SU-DHL-6 (cell line): ENCODE data around the gene ZNF469.

ENCODE experiments used
- EZH2phosphoT487 ChIP-seq: fragments of 200-600 bp; sonication (generic), shearing (Covaris generic); conservative IDR thresholded peaks from 2 replicates; pipeline ENCODE4 v1.6.1; 2018; ENCODE audit warnings: mild to moderate bottlenecking, antibody characterized with exemption, low read length, moderate library complexity, mixed read lengths
- TF ChIP-seq, protein P1 (sequence below): fragments of 200-600 bp; sonication (generic); IDR thresholded peaks from one replicate; pipeline ENCODE4 v1.5.1; 2017; ENCODE audit warnings: antibody characterized with exemption, mild to moderate bottlenecking, low read length, moderate library complexity; ENCODE audit not compliant: insufficient read depth, poor library complexity, severe bottlenecking

DNA sequence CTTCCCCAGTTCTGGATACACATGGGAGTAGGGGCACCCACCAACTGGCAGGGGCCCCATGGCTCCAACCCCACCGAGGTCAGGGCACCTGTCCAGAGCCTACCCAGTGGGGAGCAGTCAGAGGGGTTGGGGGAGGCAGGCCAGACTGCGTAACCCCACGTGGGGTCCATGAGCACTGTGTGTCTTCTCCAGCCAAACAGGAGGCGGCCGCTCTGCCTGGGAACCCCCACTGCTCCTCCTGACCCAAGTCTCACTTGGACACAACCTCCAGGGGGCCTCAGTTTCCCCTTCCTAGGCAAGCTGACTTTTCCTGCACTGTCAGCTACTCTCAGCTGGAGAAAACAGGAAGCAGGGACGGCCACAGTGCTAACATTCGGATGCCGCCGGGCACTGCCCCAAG lies 7.5 kb downstream of the ZNF469 start:
- TF ChIP-seq, protein P1, sequence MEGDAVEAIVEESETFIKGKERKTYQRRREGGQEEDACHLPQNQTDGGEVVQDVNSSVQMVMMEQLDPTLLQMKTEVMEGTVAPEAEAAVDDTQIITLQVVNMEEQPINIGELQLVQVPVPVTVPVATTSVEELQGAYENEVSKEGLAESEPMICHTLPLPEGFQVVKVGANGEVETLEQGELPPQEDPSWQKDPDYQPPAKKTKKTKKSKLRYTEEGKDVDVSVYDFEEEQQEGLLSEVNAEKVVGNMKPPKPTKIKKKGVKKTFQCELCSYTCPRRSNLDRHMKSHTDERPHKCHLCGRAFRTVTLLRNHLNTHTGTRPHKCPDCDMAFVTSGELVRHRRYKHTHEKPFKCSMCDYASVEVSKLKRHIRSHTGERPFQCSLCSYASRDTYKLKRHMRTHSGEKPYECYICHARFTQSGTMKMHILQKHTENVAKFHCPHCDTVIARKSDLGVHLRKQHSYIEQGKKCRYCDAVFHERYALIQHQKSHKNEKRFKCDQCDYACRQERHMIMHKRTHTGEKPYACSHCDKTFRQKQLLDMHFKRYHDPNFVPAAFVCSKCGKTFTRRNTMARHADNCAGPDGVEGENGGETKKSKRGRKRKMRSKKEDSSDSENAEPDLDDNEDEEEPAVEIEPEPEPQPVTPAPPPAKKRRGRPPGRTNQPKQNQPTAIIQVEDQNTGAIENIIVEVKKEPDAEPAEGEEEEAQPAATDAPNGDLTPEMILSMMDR: no peak
- no peak for TF ChIP-seq EZH2phosphoT487
